GM21737 (cell line): ENCODE measurements around the gene HSCB.
"Not testable (repeated sequence)": the region's sequence is repeated elsewhere in the genome, so short reads cannot be mapped to it uniquely, and the experiment has no call there.

Experiments
- ATAC-seq: cut with Tn5 transposase; IDR thresholded peaks from one replicate; pipeline ENCODE4 v1.9.1; 2021; ENCODE audit warnings: mild to moderate bottlenecking, moderate library complexity; ENCODE audit not compliant: unreplicated experiment

HSCB gene

GRCh38 chr22:28738876-28739275, 3.0 kb upstream of the HSCB start:
- ATAC-seq: not testable (repeated sequence)

GRCh38 chr22:28741200-28741784, 547 bp upstream of the HSCB start:
- no peak for ATAC-seq

- no peak for ATAC-seq
These were observed 723 bp downstream of the HSCB start for GRCh38 chr22:28742562-28742962.

DNA sequence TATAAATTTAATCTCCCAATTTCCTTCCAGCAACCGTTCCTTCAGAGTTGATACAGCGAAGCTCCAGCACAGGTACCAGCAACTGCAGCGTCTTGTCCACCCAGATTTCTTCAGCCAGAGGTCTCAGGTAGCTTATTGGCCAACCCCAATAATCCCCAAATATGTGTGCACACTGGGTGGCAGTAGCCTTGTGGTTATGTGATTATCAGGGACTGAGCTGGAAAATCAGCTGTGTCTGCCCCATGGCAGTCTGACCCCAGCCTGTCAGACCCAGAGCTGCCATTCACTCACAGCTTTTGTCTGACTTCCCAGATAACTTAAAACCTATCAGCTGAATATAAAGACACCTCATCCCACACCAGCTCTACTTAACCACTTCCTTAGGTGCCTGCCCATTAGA, 2.0 kb downstream of the HSCB start:
- no peak for ATAC-seq

DNA sequence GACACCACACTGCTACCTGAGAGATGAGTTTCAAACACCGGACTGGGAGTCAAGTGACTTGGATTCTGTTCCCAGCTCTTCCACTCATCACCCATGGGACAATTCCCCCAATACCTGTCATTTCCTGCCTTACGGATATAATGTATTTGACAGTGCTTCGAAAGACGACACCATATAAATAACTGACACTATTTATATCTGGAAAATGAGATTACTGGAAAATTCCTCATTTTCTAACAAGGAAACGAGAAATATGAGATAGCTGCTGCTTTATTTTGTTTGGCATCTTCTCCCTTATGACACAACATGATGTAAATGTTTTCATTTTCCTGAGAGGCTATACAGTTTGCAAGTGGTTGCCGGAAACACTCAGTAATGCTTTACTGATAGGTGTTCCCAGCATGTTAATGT, 8.6 kb downstream of the HSCB start:
- no peak for ATAC-seq

GRCh38 chr22:28754512-28754911, 12.7 kb downstream of the HSCB start:
- ATAC-seq: not testable (repeated sequence)

GRCh38 chr22:28759861-28760560, 18.2 kb downstream of the HSCB start:
- no peak for ATAC-seq

GRCh38 chr22:28761449-28761755, 19.6 kb downstream of the HSCB start:
- no peak for ATAC-seq

- not testable (repeated sequence) for ATAC-seq
These were observed 20.2 kb downstream of the HSCB start for GRCh38 chr22:28762000-28762399.

DNA sequence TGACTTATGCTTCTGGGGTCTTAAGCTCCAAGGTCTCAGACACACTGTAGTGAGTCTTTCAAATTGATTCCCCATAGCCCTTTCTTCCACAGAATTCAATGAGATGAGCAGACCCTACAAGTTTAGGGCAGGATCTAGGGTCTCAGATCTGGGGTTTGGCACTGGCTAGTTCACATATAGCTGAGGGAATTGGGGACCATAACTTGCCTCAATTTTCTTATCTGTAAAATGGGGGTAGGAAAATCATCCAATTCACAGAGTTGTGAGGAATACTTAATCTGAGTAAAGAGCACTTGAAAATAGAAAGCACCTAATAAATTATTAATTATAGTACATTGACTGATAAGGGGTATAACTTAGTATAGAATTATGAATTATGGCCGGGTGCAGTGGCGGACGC, 24.8 kb downstream of the HSCB start:
- no peak for ATAC-seq

DNA sequence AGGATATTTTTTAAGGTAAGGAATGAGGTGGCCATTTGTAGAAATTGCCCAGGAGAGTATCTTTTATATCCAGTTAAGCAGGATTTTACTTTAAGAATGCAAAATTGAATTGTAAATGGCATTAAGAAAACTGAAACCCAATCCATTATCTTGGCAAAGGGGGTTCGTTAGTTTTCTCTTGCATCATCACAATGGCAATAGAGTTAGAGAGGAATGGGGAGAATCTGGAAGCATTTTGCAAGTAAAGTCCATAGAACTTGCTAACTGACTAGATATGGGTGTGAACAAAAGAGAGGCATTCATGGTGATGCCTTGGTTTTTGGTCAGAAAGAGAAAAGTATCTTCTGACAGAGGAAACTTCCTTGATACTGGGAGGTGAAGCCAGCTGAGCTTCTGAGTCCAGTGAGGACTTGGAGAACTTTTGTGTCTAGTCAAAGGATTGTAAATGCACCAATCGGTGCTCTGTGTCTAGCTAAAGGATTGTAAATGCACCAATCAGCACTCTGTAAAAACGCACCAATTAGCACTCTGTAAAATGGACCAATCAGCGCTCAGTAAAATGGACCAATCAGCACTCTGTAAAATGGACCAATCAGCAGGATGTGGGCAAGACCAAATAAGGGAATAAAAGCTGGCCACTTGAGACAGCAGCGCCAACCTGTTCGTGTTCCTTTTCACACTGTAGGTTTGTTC, 27.0 kb downstream of the HSCB start:
- ATAC-seq: no peak

GRCh38 chr22:28769394-28770085, 27.7 kb downstream of the HSCB start:
- no peak for ATAC-seq

DNA sequence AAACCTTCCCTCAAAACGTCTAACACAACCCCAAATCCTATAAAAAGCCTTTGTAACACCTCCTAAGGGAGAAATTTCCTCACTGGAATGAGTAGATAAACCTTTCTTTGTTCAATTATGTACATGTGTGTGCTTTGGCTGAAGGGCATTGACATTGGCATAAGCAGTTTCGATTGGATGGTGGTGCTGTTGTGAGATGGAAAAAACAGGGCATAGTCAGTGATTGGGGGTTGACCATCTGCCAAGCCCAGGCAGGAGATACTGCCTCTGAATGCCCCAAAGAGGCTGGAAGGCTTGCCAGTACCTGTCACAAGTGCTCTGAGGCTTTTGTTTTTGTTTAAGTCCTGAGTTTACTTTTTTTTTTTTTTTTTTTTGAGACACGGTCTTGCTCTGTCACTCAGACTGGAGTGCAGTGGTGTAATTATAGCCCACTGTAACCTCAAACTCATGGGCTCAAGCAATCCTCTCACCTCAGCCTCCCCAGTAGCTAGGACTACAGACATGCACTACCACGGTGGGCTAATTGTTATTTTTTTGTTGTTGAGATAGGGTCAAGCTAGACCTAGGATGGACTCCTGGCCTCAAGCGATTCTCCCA, 29.5 kb downstream of the HSCB start:
- ATAC-seq: no peak

GRCh38 chr22:28772633-28773460, 31.0 kb downstream of the HSCB start, which contains the start of gene CCDC117:
TSS of gene CCDC117 (plus strand) at chr22:28772695. CDS start at chr22:28772850, 155 bp downstream.
- ATAC-seq: peak; percentile 89

GRCh38 chr22:28773461-28773867, 31.6 kb downstream of the HSCB start:
- peak; percentile 27 for ATAC-seq

- ATAC-seq: no peak
These were observed 32.5 kb downstream of the HSCB start for GRCh38 chr22:28774378-28774777.

DNA sequence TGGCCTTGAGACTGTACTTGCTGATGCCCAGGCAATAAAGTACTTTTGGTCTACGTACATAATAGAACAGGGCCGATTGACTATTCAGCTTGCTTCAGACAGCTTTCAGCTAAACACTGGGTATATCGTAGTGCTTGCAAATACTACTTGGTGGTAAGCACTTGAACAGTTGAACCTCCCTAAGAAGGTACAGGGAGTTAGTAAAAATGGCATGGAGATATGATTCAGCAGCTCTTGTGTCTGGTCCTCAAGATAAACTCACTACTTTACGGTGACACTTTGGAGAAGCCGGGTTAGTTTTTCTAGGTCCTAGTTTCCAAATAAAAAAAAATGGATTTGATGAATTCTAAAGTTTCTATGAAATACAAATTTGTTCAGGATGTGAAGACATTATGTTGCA, 38.0 kb downstream of the HSCB start:
- ATAC-seq: no peak

- ATAC-seq: no peak
These were observed 38.5 kb downstream of the HSCB start for GRCh38 chr22:28780296-28780695.

DNA sequence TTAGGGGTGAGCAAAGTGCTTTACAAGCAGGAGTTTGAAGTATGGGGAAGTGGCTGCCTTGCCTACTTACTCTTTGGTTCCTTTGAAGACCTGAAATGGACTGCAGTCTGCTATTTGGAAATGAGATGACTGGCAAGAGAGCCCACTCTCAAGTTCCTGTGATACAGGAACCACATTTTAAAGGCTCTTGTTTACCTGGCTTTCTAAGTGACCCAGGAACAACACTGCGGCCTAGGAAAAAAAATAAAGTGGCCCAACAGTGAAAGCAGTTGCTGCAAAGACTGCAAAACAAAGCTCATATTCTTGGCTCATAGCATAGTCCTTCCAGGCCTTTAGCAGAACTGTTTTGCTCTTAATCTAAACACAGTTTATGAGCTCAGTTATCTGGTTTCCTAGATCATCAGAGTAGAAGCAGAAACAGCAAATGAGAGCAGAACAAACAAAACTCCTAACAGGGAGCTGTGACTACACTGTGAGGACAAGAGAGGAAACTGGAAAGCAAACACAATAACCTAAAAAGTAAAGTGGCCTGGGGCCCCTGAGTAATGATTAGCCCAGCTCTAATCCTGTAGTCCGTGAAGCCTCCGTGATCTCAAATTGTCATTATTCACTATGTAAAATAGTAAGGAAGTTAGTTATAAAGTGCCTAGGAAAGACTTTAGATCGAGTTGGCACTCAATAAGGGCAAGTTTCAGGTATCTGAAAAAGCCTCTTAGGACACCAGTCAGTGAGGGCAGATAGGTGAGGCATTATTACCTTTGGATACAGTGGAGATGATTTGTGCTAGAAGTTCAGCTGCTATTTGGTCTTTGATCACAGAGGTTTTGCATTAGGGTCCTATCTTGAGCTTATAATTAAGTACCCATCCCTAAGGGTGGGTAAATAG, 42.2 kb downstream of the HSCB start:
- no peak for ATAC-seq
